Transverse colon (tissue), 4 donors: ENCODE data around the gene YWHAG. TPM values are rescaled to one million over a fixed set of nuclear protein-coding genes. Genes with fewer than 3 reads are reported as not detected.
A peak's percentile ranks its signal among the peaks of the same experiment; 100 is the strongest.

Source experiments
- DNase-seq: peaks from one replicate; pipeline ENCODE4 v3.0.0-alpha.2; 2019
- H3K27ac ChIP-seq, 4 donors: fragments of 200-600 bp; sonication (generic); 2 replicates each; pipeline ENCODE4 v1.5.1; 2016 to 2018; ENCODE audit warnings: inconsistent platforms in 4 of 4
- H3K27me3 ChIP-seq: fragments of 200-600 bp; sonication (generic); 2 replicates; pipeline ENCODE4 v1.5.1; 2017; ENCODE audit warnings: inconsistent platforms
- H3K36me3 ChIP-seq, 4 donors: fragments of 200-600 bp; sonication (generic); 2 replicates each; pipeline ENCODE4 v1.5.1; 2017 to 2019; ENCODE audit warnings: inconsistent platforms in 4 of 4
- H3K4me1 ChIP-seq, 4 donors: fragments of 200-600 bp; sonication (generic); 2 replicates each; pipeline ENCODE4 v1.5.1; 2017 to 2020; ENCODE audit warnings: inconsistent platforms in 4 of 4
- H3K4me3 ChIP-seq, 4 donors: fragments of 200-600 bp; sonication (generic); 1 replicate in 1 of 4; 2 replicates in 3 of 4; pipeline versions ENCODE4 v1.5.1 to v1.6.1; 2017 to 2019; ENCODE audit warnings: inconsistent platforms in 4 of 4
- H3K9me3 ChIP-seq, 2 donors: fragments of 200-600 bp; sonication (generic); 2 replicates each; pipeline ENCODE4 v1.5.1; 2017 to 2019; ENCODE audit warnings: inconsistent platforms in 2 of 2
- CTCF ChIP-seq, 5 experiments: fragments of 200-600 bp in 3 of 5; fragments of 450-650 bp in 2 of 5; sonication (generic) in 3 of 5; IDR thresholded peaks; 1 replicate in 2 of 5; 2 replicates in 3 of 5; pipeline ENCODE4 v1.5.1; 2016 to 2017; ENCODE audit warnings: antibody characterized with exemption in 5 of 5, inconsistent platforms in 3 of 5, mild to moderate bottlenecking in 2 of 5, moderate library complexity in 1 of 5
- EP300 ChIP-seq: sonication (generic); formaldehyde crosslinking; IDR thresholded peaks from one replicate; pipeline ENCODE4 v1.6.1; 2017; ENCODE audit warnings: antibody characterized with exemption, low read depth
- POLR2A ChIP-seq: fragments of 450-650 bp; IDR thresholded peaks from one replicate; pipeline ENCODE4 v1.6.1; 2016; ENCODE audit warnings: antibody characterized with exemption, mild to moderate bottlenecking, moderate library complexity
- POLR2AphosphoS5 ChIP-seq, 3 donors: sonication (generic); formaldehyde crosslinking; IDR thresholded peaks; one replicate each; pipeline ENCODE4 v1.6.1; 2016; ENCODE audit warnings: antibody characterized with exemption in 3 of 3
- WGBS, 2 donors: methylation state at CpG; one replicate each; pipeline ENCODE4 v1.1.5; 2018; ENCODE audit warnings: low coverage in 1 of 2; 5-methylcytosine and 5-hydroxymethylcytosine counted together
- in situ Hi-C, 4 donors: fragments of 200-750 bp; cut with MboI; loops; one replicate each; pipeline versions ENCODE4 v1.15.0 to v1.15.1; 2017; ENCODE audit warnings: low sequenced_read_pairs in 3 of 4, low pct_ligation_motif_present in 1 of 4, low pct_unique_long_range_greater_than_20kb in 1 of 4
- intact Hi-C: fragments of 100-400 bp; cut with DNase I; formaldehyde crosslinking; loops from one replicate; pipeline ENCODE4 v1.15.1; 2023; ENCODE audit warnings: low total_unique reads
- total RNA-seq, 4 donors: library from RNA; depleted of rRNA; stranded (reverse); fragments of >200 nt; gene quantifications; one replicate each; pipeline ENCODE4 v1.1.0, GENCODE V29; 2016

The YWHAG gene
- total RNA-seq, 4 donors from 2014 or later = 35.9 to 71.6 (median 48.2) TPM

- DNase-seq = no peak
- H3K27me3 ChIP-seq = no peaks in the 10 kb centered on the region
- 63 to 89% methylated on average over 1 to 9 of the region's 9 CpGs for WGBS, 2 donors
- in situ Hi-C loops = no loop called here
- H3K27ac ChIP-seq = no peak overlapping the region
- H3K9me3 ChIP-seq = no peaks in the 10 kb centered on the region
- TF ChIP-seq POLR2A (no peak), POLR2AphosphoS5 (IDR thresholded peaks at IDR 0.05) (no peak), CTCF (IDR thresholded peaks at IDR 0.05) (no peak), EP300 (no peak)
- no peaks in the 10 kb centered on the region for H3K36me3 ChIP-seq
- H3K4me3 ChIP-seq = no peak overlapping the region
- intact Hi-C loops = no loop called here
- H3K4me1 ChIP-seq = peaks cover under 1 to 17% (median 14%) of the 10 kb centered on the region in 4 donors
Observed at GRCh38 chr7:76375251-76375650, 16.5 kb upstream of the YWHAG start.

GRCh38 chr7:76372984-76373833 is 14.4 kb upstream of the YWHAG start:
- Histone ChIP-seq H3K4me1 (peaks cover 0 to 7% (median 6%) of the 10 kb centered on the region in 4 donors), H3K4me3 (no peak overlapping the region), H3K27ac (peak overlapping the region in 1 of 4 donors; percentile 6), H3K9me3 (no peaks in the 10 kb centered on the region), H3K27me3 (no peaks in the 10 kb centered on the region), H3K36me3 (no peaks in the 10 kb centered on the region)
- intact Hi-C loops = no loop called here
- in situ Hi-C loops = no loop called here
- no peak for DNase-seq
- no peak for TF ChIP-seq EP300
- no peak for TF ChIP-seq CTCF (IDR thresholded peaks at IDR 0.05)
- no peak for TF ChIP-seq POLR2A
- TF ChIP-seq POLR2AphosphoS5 (IDR thresholded peaks at IDR 0.05) = no peak
- 65 to 74% methylated on average over 3 to 9 of the region's 9 CpGs for WGBS, 2 donors

- Histone ChIP-seq H3K4me3 (no peak overlapping the region), H3K36me3 (no peaks in the 10 kb centered on the region), H3K27me3 (no peaks in the 10 kb centered on the region), H3K4me1 (peaks cover 0 to 7% (median 6%) of the 10 kb centered on the region in 4 donors), H3K9me3 (no peaks in the 10 kb centered on the region), H3K27ac (no peak overlapping the region)
- WGBS, 2 donors = 60 to 98% methylated on average over 1 to 3 of the region's 3 CpGs
- intact Hi-C loops = no loop called here
- no peak for TF ChIP-seq EP300
- TF ChIP-seq POLR2A = no peak
- no peak for TF ChIP-seq POLR2AphosphoS5 (IDR thresholded peaks at IDR 0.05)
- no peak for TF ChIP-seq CTCF (IDR thresholded peaks at IDR 0.05)
- no peak for DNase-seq
- in situ Hi-C loops = no loop called here
Observed at GRCh38 chr7:76371396-76371795, 12.6 kb upstream of the YWHAG start.

GRCh38 chr7:76369018-76369417 is 10.2 kb upstream of the YWHAG start:
- no peak for DNase-seq
- Histone ChIP-seq H3K4me3 (no peak overlapping the region), H3K4me1 (peaks cover 0 to 24% (median 22%) of the 10 kb centered on the region in 4 donors), H3K27me3 (no peaks in the 10 kb centered on the region), H3K27ac (no peak overlapping the region), H3K36me3 (no peaks in the 10 kb centered on the region), H3K9me3 (no peaks in the 10 kb centered on the region)
- intact Hi-C loops (no loop called here), in situ Hi-C loops (no loop called here)
- 72% methylated on average over 6 of the region's 6 CpGs; no CpG with 5 or more reads in 1 of the 2 donors for WGBS, 2 donors
- no peak for TF ChIP-seq POLR2A
- TF ChIP-seq POLR2AphosphoS5 (IDR thresholded peaks at IDR 0.05) = no peak
- no peak for TF ChIP-seq EP300
- TF ChIP-seq CTCF (IDR thresholded peaks at IDR 0.05) = no peak
